Measurements from ENCODE around the gene TEX22. TPM values are rescaled to one million over a fixed set of nuclear protein-coding genes. Genes with fewer than 3 reads are reported as not detected.

Gene TEX22
- total RNA-seq, 1 donor from 2014 or later: 0.60 TPM

GRCh38 chr14:105421723-105422615 lies 23.6 kb downstream of the TEX22 start:
- no peak for DNase-seq (ENCODE audit: low spot score)
- Mint-ChIP-seq H3K4me3 (ENCODE audit: unreplicated experiment) (peak overlapping the region; percentile 85), H3K4me1 (ENCODE audit: low read depth) (peaks cover 29% of the 10 kb centered on the region), H3K27me3 (ENCODE audit: low read depth) (no peaks in the 10 kb centered on the region), H3K27ac (ENCODE audit: unreplicated experiment) (no peak overlapping the region), H3K9me3 (ENCODE audit: low read depth) (no peaks in the 10 kb centered on the region), H3K36me3 (ENCODE audit: low read depth) (peaks cover 1% of the 10 kb centered on the region)
- no peak for TF ChIP-seq CTCF (IDR thresholded peaks at IDR 0.05)

- TF ChIP-seq CTCF (IDR thresholded peaks at IDR 0.05): no peak
- Mint-ChIP-seq H3K27me3 (ENCODE audit: low read depth) (no peaks in the 10 kb centered on the region), H3K4me1 (ENCODE audit: low read depth) (peaks cover 29% of the 10 kb centered on the region), H3K27ac (ENCODE audit: unreplicated experiment) (no peak overlapping the region), H3K36me3 (ENCODE audit: low read depth) (peaks cover 4% of the 10 kb centered on the region), H3K4me3 (ENCODE audit: unreplicated experiment) (no peak overlapping the region), H3K9me3 (ENCODE audit: low read depth) (no peaks in the 10 kb centered on the region)
- no peak for DNase-seq (ENCODE audit: low spot score)
Measured at GRCh38 chr14:105422695-105423487, 24.6 kb downstream of the TEX22 start.

- Mint-ChIP-seq H3K9me3 (ENCODE audit: low read depth) (no peaks in the 10 kb centered on the region), H3K4me1 (ENCODE audit: low read depth) (peaks cover 25% of the 10 kb centered on the region), H3K27ac (ENCODE audit: unreplicated experiment) (no peak overlapping the region), H3K36me3 (ENCODE audit: low read depth) (peaks cover 7% of the 10 kb centered on the region), H3K4me3 (ENCODE audit: unreplicated experiment) (no peak overlapping the region), H3K27me3 (ENCODE audit: low read depth) (no peaks in the 10 kb centered on the region)
- no peak for DNase-seq (ENCODE audit: low spot score)
- no peak for TF ChIP-seq CTCF (IDR thresholded peaks at IDR 0.05)
Measured at GRCh38 chr14:105423488-105424195, 25.3 kb downstream of the TEX22 start.

- Mint-ChIP-seq H3K9me3 (ENCODE audit: low read depth) (no peaks in the 10 kb centered on the region), H3K4me3 (ENCODE audit: unreplicated experiment) (no peak overlapping the region), H3K36me3 (ENCODE audit: low read depth) (peaks cover 7% of the 10 kb centered on the region), H3K27me3 (ENCODE audit: low read depth) (no peaks in the 10 kb centered on the region), H3K27ac (ENCODE audit: unreplicated experiment) (no peak overlapping the region), H3K4me1 (ENCODE audit: low read depth) (peaks cover 21% of the 10 kb centered on the region)
- TF ChIP-seq CTCF (IDR thresholded peaks at IDR 0.05): no peak
- DNase-seq (ENCODE audit: low spot score): no peak
Measured at GRCh38 chr14:105424861-105425260, 26.5 kb downstream of the TEX22 start.

GRCh38 chr14:105425823-105426247 lies 27.5 kb downstream of the TEX22 start:
- Mint-ChIP-seq H3K4me3 (ENCODE audit: unreplicated experiment) (no peak overlapping the region), H3K27me3 (ENCODE audit: low read depth) (no peaks in the 10 kb centered on the region), H3K27ac (ENCODE audit: unreplicated experiment) (no peak overlapping the region), H3K9me3 (ENCODE audit: low read depth) (peaks cover 2% of the 10 kb centered on the region), H3K36me3 (ENCODE audit: low read depth) (peaks cover 11% of the 10 kb centered on the region), H3K4me1 (ENCODE audit: low read depth) (peaks cover 29% of the 10 kb centered on the region)
- DNase-seq (ENCODE audit: low spot score): no peak
- TF ChIP-seq CTCF (IDR thresholded peaks at IDR 0.05): no peak
